GM21515 (cell line): ENCODE data around the gene NUP42.

Experiments used
- ATAC-seq: cut with Tn5 transposase; IDR thresholded peaks from one replicate; pipeline ENCODE4 v1.9.1; 2021; ENCODE audit not compliant: unreplicated experiment

The NUP42 gene

GRCh38 chr7:23234569-23235296 lies 52.9 kb downstream of the NUP42 start:
- peak; percentile 97 for ATAC-seq

- ATAC-seq, result no peak
Observed at GRCh38 chr7:23235813-23236221, 54.0 kb downstream of the NUP42 start.

- no peak for ATAC-seq
Observed at GRCh38 chr7:23237000-23237399, 55.2 kb downstream of the NUP42 start.

- no peak for ATAC-seq
Observed at GRCh38 chr7:23238983-23239652, 57.3 kb downstream of the NUP42 start.

GRCh38 chr7:23239698-23240097 lies 57.9 kb downstream of the NUP42 start:
- ATAC-seq, result no peak

- ATAC-seq, result no peak
Observed at GRCh38 chr7:23242321-23242720, 60.5 kb downstream of the NUP42 start.

- ATAC-seq, result no peak
Observed at GRCh38 chr7:23242935-23243334, 61.1 kb downstream of the NUP42 start.

GRCh38 chr7:23246555-23246954 lies 64.7 kb downstream of the NUP42 start, which contains the start of gene GPNMB:
GPNMB (plus strand) TSS chr7:23246775; CDS start chr7:23246858, 83 bp downstream.
- no peak for ATAC-seq

GRCh38 chr7:23247046-23247602 lies 65.3 kb downstream of the NUP42 start:
- no peak for ATAC-seq

- no peak for ATAC-seq
Observed at GRCh38 chr7:23247603-23248335, 65.9 kb downstream of the NUP42 start.

GRCh38 chr7:23249486-23249885 lies 67.6 kb downstream of the NUP42 start:
- ATAC-seq, result no peak
